Measurements from ENCODE around the gene ENO2. TPM values are rescaled to one million over a fixed set of nuclear protein-coding genes. Genes with fewer than 3 reads are reported as not detected.

ENO2 gene
- total RNA-seq, 2 donors from 2014 or later, result 151 to 158 TPM

DNA sequence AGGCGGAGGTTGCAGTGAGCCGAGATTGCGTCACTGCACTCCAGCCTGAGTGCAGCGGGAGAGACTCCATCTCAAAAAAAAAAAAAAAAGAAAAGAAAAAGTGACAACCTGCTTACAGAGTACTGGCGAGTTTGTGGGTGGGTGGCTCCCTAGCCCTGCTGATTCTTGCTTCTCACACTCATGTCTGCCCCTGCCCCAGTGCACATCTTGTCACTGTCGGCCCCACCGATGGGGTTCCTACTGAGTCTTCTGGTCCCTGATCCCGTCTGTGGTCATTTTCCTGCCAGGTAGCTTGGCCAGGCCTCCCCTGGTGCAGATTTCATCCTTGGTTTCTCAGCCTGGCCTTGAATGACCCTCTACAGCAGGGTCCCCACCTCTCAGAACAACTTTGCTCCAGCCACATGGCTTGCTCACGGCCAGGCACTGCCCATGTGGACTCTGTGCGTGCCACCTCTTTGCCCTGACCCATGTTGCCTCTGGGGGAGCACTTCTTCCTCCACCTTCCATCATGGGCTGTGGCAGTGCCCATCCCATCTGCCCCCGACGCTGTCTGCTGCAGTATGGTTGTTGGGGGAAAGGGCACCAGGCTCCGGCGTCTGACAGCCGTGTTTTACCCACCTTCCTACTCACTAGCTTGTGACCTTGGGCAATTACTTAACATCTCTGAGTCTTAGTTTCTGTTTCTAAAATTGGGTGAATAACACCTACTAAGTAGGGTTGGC lies 34.7 kb downstream of the ENO2 start:
- peak overlapping the region; percentile 65 for H3K4me3 Mint-ChIP-seq
- H3K27me3 Mint-ChIP-seq, result no peaks in the 10 kb centered on the region
- DNase-seq (ENCODE audit: low spot score) (no peak), ATAC-seq (peak in 1 of 2 donors; percentile 3)
- H3K36me3 Mint-ChIP-seq, result no peaks in the 10 kb centered on the region
- peaks cover 76 to 80% of the 10 kb centered on the region in 2 donors for H3K4me1 Mint-ChIP-seq (ENCODE audit: low read depth in 2 of 2)
- H3K27ac Mint-ChIP-seq, result peak overlapping the region; percentile 95 to 97
- H3K9me3 Mint-ChIP-seq, result no peaks in the 10 kb centered on the region

GRCh38 chr12:6950401-6950801 lies 36.0 kb downstream of the ENO2 start:
- H3K4me3 Mint-ChIP-seq, result peak overlapping the region; percentile 92
- no peaks in the 10 kb centered on the region for H3K36me3 Mint-ChIP-seq
- H3K27me3 Mint-ChIP-seq, result no peaks in the 10 kb centered on the region
- DNase-seq (ENCODE audit: low spot score), result no peak
- H3K4me1 Mint-ChIP-seq (ENCODE audit: low read depth in 2 of 2), result peaks cover 77 to 79% of the 10 kb centered on the region in 2 donors
- no peaks in the 10 kb centered on the region for H3K9me3 Mint-ChIP-seq
- ATAC-seq, result no peak
- peak overlapping the region; percentile 95 to 97 for H3K27ac Mint-ChIP-seq

GRCh38 chr12:6950811-6951540 lies 36.6 kb downstream of the ENO2 start, which contains the start of gene PTPN6:
Gene PTPN6, plus strand, starts transcription at chr12:6951356. Its CDS starts 157 bp downstream, at chr12:6951513.
- no peaks in the 10 kb centered on the region for H3K9me3 Mint-ChIP-seq
- peak within 1 kb of the TSS; percentile 95 to 97 for H3K27ac Mint-ChIP-seq
- peaks cover 77 to 81% of the 10 kb centered on the region in 2 donors for H3K4me1 Mint-ChIP-seq (ENCODE audit: low read depth in 2 of 2)
- no peaks in the 10 kb centered on the region for H3K27me3 Mint-ChIP-seq
- H3K36me3 Mint-ChIP-seq, result no peaks in the 10 kb centered on the region
- DNase-seq (ENCODE audit: low spot score), result no peak
- peak within 1 kb of the TSS; percentile 92 for H3K4me3 Mint-ChIP-seq
- ATAC-seq, result peak; percentile 0 to 57

- Mint-ChIP-seq H3K9me3 (no peaks in the 10 kb centered on the region), H3K27me3 (no peaks in the 10 kb centered on the region), H3K36me3 (no peaks in the 10 kb centered on the region), H3K27ac (peak overlapping the region; percentile 95 to 97), H3K4me3 (peak overlapping the region; percentile 92), H3K4me1 (ENCODE audit: low read depth in 2 of 2) (peaks cover 80 to 84% of the 10 kb centered on the region in 2 donors)
- DNase-seq (ENCODE audit: low spot score) (peak; percentile 55), ATAC-seq (peak in 1 of 2 donors; percentile 2)
Observed at GRCh38 chr12:6951551-6952120, 37.3 kb downstream of the ENO2 start.

DNA sequence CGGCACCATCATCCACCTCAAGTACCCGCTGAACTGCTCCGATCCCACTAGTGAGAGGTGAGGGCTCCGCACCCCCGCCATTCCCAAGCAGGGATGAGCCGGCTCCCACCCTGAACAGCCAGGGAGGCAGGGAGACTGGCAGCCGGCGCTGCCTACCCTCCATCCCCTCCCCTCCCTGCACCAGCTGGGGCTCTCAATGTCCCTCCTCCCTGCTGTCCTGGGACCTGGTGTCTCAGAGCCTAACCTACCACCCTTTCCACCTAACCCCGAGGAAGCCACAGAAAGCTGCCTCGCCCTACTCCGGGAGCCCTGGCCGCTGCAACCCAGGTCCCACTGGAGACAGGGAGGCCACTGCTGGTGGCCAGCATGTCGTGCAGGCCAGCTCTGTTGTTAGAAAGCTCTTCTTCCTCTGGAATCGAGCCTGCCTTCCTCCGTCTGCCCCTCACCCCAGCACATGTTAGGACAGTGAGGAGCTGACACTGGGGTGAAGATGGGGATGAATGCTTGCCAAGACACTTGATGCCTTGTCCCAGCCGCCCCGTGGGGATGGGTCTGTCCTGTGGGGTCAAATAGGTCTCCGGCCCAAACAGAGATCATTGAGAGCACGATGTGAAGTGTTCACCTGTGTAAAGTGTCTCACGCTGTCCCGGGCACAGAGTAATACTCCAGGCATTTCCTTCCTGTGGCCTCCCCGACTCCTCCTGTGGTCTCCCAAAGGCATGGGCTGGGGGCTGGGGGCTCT lies 37.9 kb downstream of the ENO2 start:
- ATAC-seq, result no peak
- Mint-ChIP-seq H3K4me3 (peak overlapping the region; percentile 92), H3K27ac (peak overlapping the region; percentile 95 to 97), H3K9me3 (no peaks in the 10 kb centered on the region), H3K27me3 (no peaks in the 10 kb centered on the region), H3K36me3 (peaks cover 4% of the 10 kb centered on the region), H3K4me1 (ENCODE audit: low read depth in 2 of 2) (peaks cover 80 to 85% of the 10 kb centered on the region in 2 donors)
- DNase-seq (ENCODE audit: low spot score), result peak; percentile 59

DNA sequence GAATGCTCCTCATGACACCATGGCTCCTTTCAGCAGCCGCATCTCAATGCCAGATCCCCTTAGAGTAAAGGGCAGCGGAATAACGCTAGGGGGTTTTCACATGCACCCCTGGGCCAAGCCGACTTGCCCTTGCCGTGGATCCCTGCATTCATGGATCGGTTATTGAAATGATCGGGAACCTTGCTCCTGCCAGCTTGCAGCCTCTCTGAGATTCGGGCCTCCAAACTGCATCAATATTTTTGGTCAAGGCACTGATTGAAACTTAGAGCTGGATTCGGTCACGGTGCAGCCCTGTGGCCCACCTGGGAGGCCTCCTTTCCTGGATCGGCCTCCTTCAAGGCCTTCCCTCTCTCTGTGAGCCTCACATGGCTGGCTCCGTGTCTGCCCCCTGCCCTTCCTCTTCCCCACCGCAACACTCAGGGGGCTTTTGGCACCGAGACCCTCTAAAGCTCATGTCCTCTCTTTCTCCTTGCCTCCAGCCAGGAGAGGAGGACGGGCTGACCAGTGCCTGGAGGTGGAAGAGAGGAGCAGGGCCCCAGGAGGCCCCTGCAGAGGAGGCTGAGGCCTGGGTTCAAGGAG lies 38.6 kb downstream of the ENO2 start:
- Mint-ChIP-seq H3K27ac (peak overlapping the region; percentile 95 to 97), H3K36me3 (peaks cover 4% of the 10 kb centered on the region), H3K9me3 (no peaks in the 10 kb centered on the region), H3K27me3 (no peaks in the 10 kb centered on the region), H3K4me1 (ENCODE audit: low read depth in 2 of 2) (peaks cover 78 to 84% of the 10 kb centered on the region in 2 donors), H3K4me3 (peak overlapping the region; percentile 92)
- ATAC-seq (no peak), DNase-seq (ENCODE audit: low spot score) (no peak)

DNA sequence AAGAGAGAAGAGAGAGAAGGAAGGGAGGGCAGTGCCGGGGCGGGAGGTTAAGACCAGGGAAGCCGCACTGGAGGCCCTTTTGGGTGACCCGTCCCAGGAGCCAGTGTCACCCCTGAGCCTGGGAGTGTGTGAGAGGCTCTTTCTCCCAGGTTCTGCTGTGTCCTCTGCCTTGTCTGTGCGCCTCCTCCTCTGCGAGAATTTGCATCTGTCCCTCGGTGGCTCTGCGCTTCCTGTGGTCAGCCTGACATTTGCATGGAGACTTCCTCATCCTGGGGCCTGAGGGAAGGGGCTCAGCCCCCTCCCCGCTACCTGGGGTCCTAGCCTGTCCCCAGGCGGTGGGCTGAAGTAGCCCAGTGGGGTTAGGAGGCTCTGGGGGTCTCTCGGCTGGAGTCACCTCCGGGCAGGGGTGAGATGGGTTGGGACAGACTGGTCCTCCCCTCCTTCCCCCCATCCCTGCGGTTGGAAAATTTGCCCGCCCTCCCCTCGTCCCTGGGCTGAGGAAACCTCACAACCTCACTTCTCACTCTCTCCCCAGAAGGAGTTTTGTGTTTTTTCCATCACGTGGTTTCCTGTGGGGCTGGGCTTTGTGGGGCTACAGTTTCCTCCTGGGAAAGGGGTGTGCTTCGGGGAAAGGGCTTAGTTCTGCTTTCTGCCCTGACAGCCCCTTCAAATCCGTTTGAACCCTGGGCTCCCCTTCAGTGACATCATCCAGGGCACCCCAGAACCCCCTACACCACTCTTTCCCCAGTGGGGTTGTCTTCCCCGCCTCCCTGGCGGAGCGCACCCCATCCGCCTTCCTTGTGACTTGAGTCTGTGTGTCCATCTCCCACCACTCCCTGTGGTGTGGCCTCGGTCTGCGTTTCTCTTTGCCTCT lies 39.3 kb downstream of the ENO2 start:
- Mint-ChIP-seq H3K4me3 (peak overlapping the region; percentile 92), H3K27ac (peak overlapping the region; percentile 95 to 97), H3K4me1 (ENCODE audit: low read depth in 2 of 2) (peaks cover 79 to 85% of the 10 kb centered on the region in 2 donors), H3K27me3 (no peaks in the 10 kb centered on the region), H3K9me3 (no peaks in the 10 kb centered on the region), H3K36me3 (peaks cover 4% of the 10 kb centered on the region)
- ATAC-seq (peak; percentile 52 to 69), DNase-seq (ENCODE audit: low spot score) (peak; percentile 88)

DNA sequence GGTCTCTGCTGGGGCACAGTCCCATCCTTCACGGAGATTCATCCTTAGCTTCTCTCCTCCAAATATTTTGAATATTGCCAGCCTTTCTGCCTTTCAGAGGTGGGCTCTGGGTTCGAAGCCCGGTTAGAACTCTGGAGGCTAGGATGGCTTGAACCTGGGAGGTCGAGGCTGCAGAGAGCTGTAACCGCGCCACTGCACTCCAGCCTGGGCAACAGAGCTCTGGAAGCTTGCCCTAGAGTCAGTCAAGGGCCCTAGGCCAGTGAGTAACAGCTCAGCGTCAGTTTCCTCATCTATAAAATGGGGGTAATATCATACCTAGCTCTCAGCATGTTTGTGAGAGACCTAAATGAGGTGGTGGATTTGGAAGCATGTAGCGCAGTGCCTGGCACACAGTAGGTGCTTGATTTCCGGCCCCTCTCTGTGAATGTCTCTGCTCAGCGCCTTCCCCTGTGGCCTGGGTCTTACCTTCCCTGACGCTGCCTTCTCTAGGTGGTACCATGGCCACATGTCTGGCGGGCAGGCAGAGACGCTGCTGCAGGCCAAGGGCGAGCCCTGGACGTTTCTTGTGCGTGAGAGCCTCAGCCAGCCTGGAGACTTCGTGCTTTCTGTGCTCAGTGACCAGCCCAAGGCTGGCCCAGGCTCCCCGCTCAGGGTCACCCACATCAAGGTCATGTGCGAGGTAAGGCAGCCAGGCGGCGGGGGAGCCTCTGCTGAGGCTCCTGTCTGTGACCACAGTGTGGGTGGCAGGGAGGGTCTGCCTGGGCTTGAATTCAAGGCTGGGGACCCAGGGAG lies 40.1 kb downstream of the ENO2 start:
- H3K4me1 Mint-ChIP-seq (ENCODE audit: low read depth in 2 of 2), result peaks cover 80 to 87% of the 10 kb centered on the region in 2 donors

GRCh38 chr12:6955108-6956020 lies 41.0 kb downstream of the ENO2 start:
- peaks cover 4% of the 10 kb centered on the region for H3K36me3 Mint-ChIP-seq
- peak overlapping the region; percentile 95 to 97 for H3K27ac Mint-ChIP-seq
- H3K9me3 Mint-ChIP-seq, result no peaks in the 10 kb centered on the region
- DNase-seq (ENCODE audit: low spot score) (no peak), ATAC-seq (no peak)
- peaks cover 74 to 81% of the 10 kb centered on the region in 2 donors for H3K4me1 Mint-ChIP-seq (ENCODE audit: low read depth in 2 of 2)
- H3K4me3 Mint-ChIP-seq, result peak overlapping the region; percentile 92
- H3K27me3 Mint-ChIP-seq, result no peaks in the 10 kb centered on the region

More for the DNA sequence above, 40.1 kb downstream of the ENO2 start:
- Mint-ChIP-seq H3K4me3 (peak overlapping the region; percentile 92), H3K9me3 (no peaks in the 10 kb centered on the region), H3K27ac (peak overlapping the region; percentile 95 to 97), H3K36me3 (peaks cover 4% of the 10 kb centered on the region), H3K27me3 (no peaks in the 10 kb centered on the region)
- ATAC-seq (no peak), DNase-seq (ENCODE audit: low spot score) (no peak)

DNA sequence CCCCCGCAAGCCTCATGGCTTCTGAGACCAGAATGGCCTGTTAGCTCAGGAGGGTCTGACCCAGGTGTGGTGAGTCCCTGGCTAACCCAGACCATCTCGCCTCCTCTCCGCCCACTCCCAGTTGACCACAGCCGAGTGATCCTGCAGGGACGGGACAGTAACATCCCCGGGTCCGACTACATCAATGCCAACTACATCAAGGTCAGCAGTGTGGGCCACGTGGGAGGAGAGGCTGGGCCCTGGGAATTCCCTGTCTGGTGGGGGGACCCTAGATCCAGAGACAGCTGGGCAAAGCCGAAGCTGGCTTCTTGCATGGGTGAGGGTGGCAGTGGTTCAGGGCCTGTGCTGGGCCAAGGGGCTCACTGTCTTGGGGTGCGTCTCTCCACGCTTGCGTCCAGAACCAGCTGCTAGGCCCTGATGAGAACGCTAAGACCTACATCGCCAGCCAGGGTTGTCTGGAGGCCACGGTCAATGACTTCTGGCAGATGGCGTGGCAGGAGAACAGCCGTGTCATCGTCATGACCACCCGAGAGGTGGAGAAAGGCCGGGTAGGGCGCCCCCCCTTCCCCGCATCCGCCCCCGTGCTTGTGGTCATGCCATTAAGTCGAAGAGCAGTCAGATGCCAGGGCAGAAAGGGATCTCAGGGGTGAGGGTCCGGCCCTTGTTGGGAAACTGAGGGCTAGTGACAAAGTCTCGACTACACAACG lies 41.8 kb downstream of the ENO2 start:
- ATAC-seq (no peak), DNase-seq (ENCODE audit: low spot score) (no peak)
- Mint-ChIP-seq H3K9me3 (no peaks in the 10 kb centered on the region), H3K36me3 (peaks cover 4% of the 10 kb centered on the region), H3K4me1 (ENCODE audit: low read depth in 2 of 2) (peaks cover 75 to 81% of the 10 kb centered on the region in 2 donors), H3K27me3 (no peaks in the 10 kb centered on the region), H3K4me3 (peak overlapping the region; percentile 92), H3K27ac (peak overlapping the region; percentile 95 to 97)
